Measurements from ENCODE around the gene GAB4. TPM values are rescaled to one million over a fixed set of nuclear protein-coding genes. Genes with fewer than 3 reads are reported as not detected.

Gene GAB4
- total and polyA plus RNA-seq, 4 donors = not detected

GRCh38 chr22:16956290-16956689 lies 51.7 kb downstream of the GAB4 start:
- WGBS = 79% methylated on average over 6 of the region's 6 CpGs
- Histone ChIP-seq H3K27me3 (ENCODE audit: control insufficient read depth in 4 of 4, insufficient read depth in 4 of 4, low read length in 3 of 4) (peaks cover 0 to 3% (median 0%) of the 10 kb centered on the region in 4 donors), H3K9ac (ENCODE audit: low read depth in 1 of 2, low read length in 2 of 2) (no peak overlapping the region), H3K4me3 (ENCODE audit: low read depth in 1 of 3, low read length in 3 of 3) (no peak overlapping the region), H3K36me3 (ENCODE audit: control insufficient read depth in 4 of 4, insufficient read depth in 3 of 4, low read depth in 1 of 4, low read length in 3 of 4) (no peaks in the 10 kb centered on the region), H3K9me3 (ENCODE audit: control insufficient read depth in 4 of 4, low read length in 3 of 4) (no peaks in the 10 kb centered on the region), H3K27ac (ENCODE audit: low read depth in 1 of 2, low read length in 2 of 2) (no peak overlapping the region), H3K4me1 (ENCODE audit: control insufficient read depth in 4 of 4, insufficient read depth in 4 of 4, low read length in 3 of 4) (no peaks in the 10 kb centered on the region)
- TF ChIP-seq TAF1 (conservative IDR thresholded peaks at IDR 0.05) = no peak
- TF ChIP-seq MAX (IDR thresholded peaks at IDR 0.05) = no peak
- no peak for TF ChIP-seq FOXA1 (IDR thresholded peaks at IDR 0.05)
- no peak for TF ChIP-seq NR2F2 (IDR thresholded peaks at IDR 0.05)
- TF ChIP-seq YY1 (IDR thresholded peaks at IDR 0.05) = no peak
- no peak for TF ChIP-seq ATF3 (IDR thresholded peaks at IDR 0.05)
- no peak for TF ChIP-seq EGR1 (IDR thresholded peaks at IDR 0.05; ENCODE audit: low read depth in 2 of 2)
- no peak for TF ChIP-seq FOXA2 (IDR thresholded peaks at IDR 0.05)
- TF ChIP-seq GABPA (IDR thresholded peaks at IDR 0.05 in 1 of 2, conservative IDR thresholded peaks at IDR 0.05 in 1 of 2) = no peak
- no peak for TF ChIP-seq SP1 (IDR thresholded peaks at IDR 0.05)
- TF ChIP-seq HNF4A (conservative IDR thresholded peaks at IDR 0.05) = no peak
- TF ChIP-seq JUND (IDR thresholded peaks at IDR 0.05) = no peak
- no peak for TF ChIP-seq ZBTB33 (IDR thresholded peaks at IDR 0.05)
- TF ChIP-seq HNF4G (IDR thresholded peaks at IDR 0.05) = no peak
- TF ChIP-seq REST (IDR thresholded peaks at IDR 0.05) = no peak
- no peak for TF ChIP-seq CTCF (IDR thresholded peaks at IDR 0.05; ENCODE audit: low read depth, low read length, missing input control)
- no peak for TF ChIP-seq RXRA (IDR thresholded peaks at IDR 0.05)
- no peak for TF ChIP-seq RAD21 (IDR thresholded peaks at IDR 0.05)
- no peak for DNase-seq (ENCODE audit: low spot score)

Data from liver (tissue), 9 donors.